ACC112 (cell line): ENCODE measurements around the gene VEGFB.

Experiments
- H2AFZ ChIP-seq: fragments of 200-600 bp; sonication (generic); one replicate; pipeline ENCODE4 v1.6.0; 2017; ENCODE audit warnings: antibody characterized with exemption, low read length; ENCODE audit not compliant: unreplicated experiment
- H3K27ac ChIP-seq: fragments of 200-600 bp; sonication (generic); 2 replicates; pipeline ENCODE4 v1.5.1; 2014; ENCODE audit warnings: low read depth, mild to moderate bottlenecking, antibody characterized with exemption, low read length, moderate library complexity
- H3K27me3 ChIP-seq: fragments of 200-600 bp; sonication (generic); 2 replicates; pipeline ENCODE4 v1.6.1; 2014; ENCODE audit warnings: mild to moderate bottlenecking, antibody characterized with exemption, low read length, moderate library complexity, mixed read lengths; ENCODE audit not compliant: insufficient read depth
- H3K36me3 ChIP-seq: fragments of 200-600 bp; sonication (generic); 2 replicates; pipeline ENCODE4 v1.6.1; 2016; ENCODE audit warnings: mild to moderate bottlenecking, antibody characterized with exemption, low read length, moderate library complexity, mixed read lengths; ENCODE audit not compliant: insufficient read depth
- H3K4me1 ChIP-seq: fragments of 200-600 bp; sonication (generic); one replicate; pipeline ENCODE4 v1.6.1; 2016; ENCODE audit warnings: low read length, mixed read lengths; ENCODE audit not compliant: insufficient read depth, unreplicated experiment, control insufficient read depth
- H3K4me3 ChIP-seq: fragments of 200-600 bp; sonication (generic); 2 replicates; pipeline ENCODE4 v1.5.1; 2014; ENCODE audit warnings: mild to moderate bottlenecking, low read depth, low read length
- H3K79me2 ChIP-seq: fragments of 200-600 bp; sonication (generic); one replicate; pipeline ENCODE4 v1.6.0; 2016; ENCODE audit warnings: low read length; ENCODE audit not compliant: control insufficient read depth, unreplicated experiment, insufficient read depth

The VEGFB gene

GRCh38 chr11:64224891-64225607 is 9.3 kb upstream of the VEGFB start:
- no peaks in the 10 kb centered on the region for H3K36me3 ChIP-seq
- no peaks in the 10 kb centered on the region for H3K27me3 ChIP-seq

GRCh38 chr11:64225608-64226506 is 8.5 kb upstream of the VEGFB start, which contains the start of the genes NUDT22 and TRPT1:
Gene NUDT22 (plus strand): TSS chr11:64226274. CDS start chr11:64226653, 379 bp downstream.
Gene TRPT1 (minus strand): TSS chr11:64226186. CDS start chr11:64225860, 326 bp downstream.
- Histone ChIP-seq H3K27me3 (no peaks in the 10 kb centered on the region), H3K27ac (no peak within 1 kb of the TSS), H3K79me2 (peaks cover 14% of the 10 kb centered on the region), H3K4me1 (peaks cover 15% of the 10 kb centered on the region), H3K4me3 (peak within 1 kb of the TSS; percentile 83), H2AFZ (peak within 1 kb of the TSS; percentile 72), H3K36me3 (no peaks in the 10 kb centered on the region)

More at GRCh38 chr11:64224891-64225607, 9.3 kb upstream of the VEGFB start:
- Histone ChIP-seq H3K4me1 (peaks cover 15% of the 10 kb centered on the region), H3K79me2 (peaks cover 13% of the 10 kb centered on the region), H3K4me3 (peak overlapping the region; percentile 83), H2AFZ (no peak overlapping the region), H3K27ac (no peak overlapping the region)

GRCh38 chr11:64226507-64227051 is 7.8 kb upstream of the VEGFB start:
- Histone ChIP-seq H3K27ac (no peak overlapping the region), H3K4me3 (peak overlapping the region; percentile 83), H3K27me3 (no peaks in the 10 kb centered on the region), H3K79me2 (peaks cover 15% of the 10 kb centered on the region), H3K36me3 (no peaks in the 10 kb centered on the region), H2AFZ (no peak overlapping the region), H3K4me1 (peaks cover 15% of the 10 kb centered on the region)

GRCh38 chr11:64227405-64227956 is 6.9 kb upstream of the VEGFB start:
- Histone ChIP-seq H3K79me2 (peaks cover 15% of the 10 kb centered on the region), H3K27ac (no peak overlapping the region), H3K4me1 (peaks cover 15% of the 10 kb centered on the region), H3K4me3 (peak overlapping the region; percentile 83), H3K36me3 (no peaks in the 10 kb centered on the region), H3K27me3 (no peaks in the 10 kb centered on the region), H2AFZ (no peak overlapping the region)

GRCh38 chr11:64229090-64229743 is 5.2 kb upstream of the VEGFB start:
- H3K4me3 ChIP-seq = no peak overlapping the region
- H3K27ac ChIP-seq = no peak overlapping the region
- peaks cover 16% of the 10 kb centered on the region for H3K4me1 ChIP-seq

GRCh38 chr11:64229744-64230170 is 4.6 kb upstream of the VEGFB start:
- Histone ChIP-seq H3K27me3 (no peaks in the 10 kb centered on the region), H3K36me3 (no peaks in the 10 kb centered on the region), H2AFZ (no peak overlapping the region), H3K4me3 (peak overlapping the region; percentile 76), H3K4me1 (peaks cover 16% of the 10 kb centered on the region), H3K79me2 (peaks cover 15% of the 10 kb centered on the region), H3K27ac (no peak overlapping the region)

More at GRCh38 chr11:64229090-64229743, 5.2 kb upstream of the VEGFB start:
- Histone ChIP-seq H3K27me3 (no peaks in the 10 kb centered on the region), H3K79me2 (peaks cover 15% of the 10 kb centered on the region), H3K36me3 (no peaks in the 10 kb centered on the region), H2AFZ (no peak overlapping the region)

GRCh38 chr11:64230171-64230984 is 4.0 kb upstream of the VEGFB start, which contains the start of gene DNAJC4:
Gene DNAJC4 (plus strand): TSS chr11:64230548. CDS start chr11:64230855, 307 bp downstream.
- Histone ChIP-seq H3K4me3 (peak within 1 kb of the TSS; percentile 76), H3K79me2 (peaks cover 20% of the 10 kb centered on the region), H3K27ac (no peak within 1 kb of the TSS), H3K4me1 (peaks cover 10% of the 10 kb centered on the region), H3K27me3 (no peaks in the 10 kb centered on the region), H3K36me3 (no peaks in the 10 kb centered on the region), H2AFZ (peak within 1 kb of the TSS; percentile 70)

GRCh38 chr11:64230985-64231365 is 3.4 kb upstream of the VEGFB start:
- no peak overlapping the region for H3K27ac ChIP-seq
- H3K79me2 ChIP-seq = peaks cover 24% of the 10 kb centered on the region
- peak overlapping the region; percentile 76 for H3K4me3 ChIP-seq
- peaks cover 8% of the 10 kb centered on the region for H3K4me1 ChIP-seq
- peak overlapping the region; percentile 70 for H2AFZ ChIP-seq
- no peaks in the 10 kb centered on the region for H3K36me3 ChIP-seq
- H3K27me3 ChIP-seq = no peaks in the 10 kb centered on the region

GRCh38 chr11:64231546-64231945 is 2.8 kb upstream of the VEGFB start:
- H3K27me3 ChIP-seq = no peaks in the 10 kb centered on the region
- no peak overlapping the region for H3K27ac ChIP-seq
- H3K4me1 ChIP-seq = peaks cover 8% of the 10 kb centered on the region
- H3K36me3 ChIP-seq = no peaks in the 10 kb centered on the region
- H2AFZ ChIP-seq = no peak overlapping the region
- H3K79me2 ChIP-seq = peaks cover 22% of the 10 kb centered on the region
- H3K4me3 ChIP-seq = no peak overlapping the region; the same call in 1 of the 2 replicates
